Sigmoid colon (tissue), 7 donors: Measurements from ENCODE around the gene SSBP3. TPM values are rescaled to one million over a fixed set of nuclear protein-coding genes. Genes with fewer than 3 reads are reported as not detected.

Experiments
- DNase-seq: peaks from one replicate; pipeline ENCODE4 v3.0.0-alpha.2; 2019
- H3K27ac ChIP-seq, 4 donors: fragments of 200-600 bp; sonication (generic); one replicate each; pipeline ENCODE4 v1.5.1; 2016 to 2019; ENCODE audit warnings: mild to moderate bottlenecking in 1 of 4
- H3K27me3 ChIP-seq, 3 donors: fragments of 200-600 bp; sonication (generic); one replicate each; pipeline ENCODE4 v1.5.1; 2019; ENCODE audit warnings: mild to moderate bottlenecking in 1 of 3
- H3K36me3 ChIP-seq, 4 donors: fragments of 200-600 bp; sonication (generic); one replicate each; pipeline ENCODE4 v1.5.1; 2016 to 2019
- H3K4me1 ChIP-seq, 4 donors: fragments of 200-600 bp; sonication (generic); one replicate each; pipeline ENCODE4 v1.5.1; 2017 to 2019
- H3K4me3 ChIP-seq, 4 donors: fragments of 200-600 bp; sonication (generic); one replicate each; pipeline ENCODE4 v1.5.1; 2017 to 2019; ENCODE audit warnings: mild to moderate bottlenecking in 2 of 4, moderate library complexity in 1 of 4
- H3K9me3 ChIP-seq, 4 donors: fragments of 200-600 bp in 3 of 4; sonication (generic) in 3 of 4; one replicate each; pipeline versions ENCODE4 v1.5.1 to v1.6.1; 2013 to 2019
- EP300 ChIP-seq, 4 donors: sonication (generic); formaldehyde crosslinking; IDR thresholded peaks; one replicate each; pipeline ENCODE4 v1.6.1; 2017; ENCODE audit warnings: antibody characterized with exemption in 4 of 4
- POLR2A ChIP-seq, 2 donors: fragments of 450-650 bp; IDR thresholded peaks; one replicate each; pipeline ENCODE4 v1.6.1; 2016; ENCODE audit warnings: antibody characterized with exemption in 2 of 2, mild to moderate bottlenecking in 2 of 2, moderate library complexity in 2 of 2
- POLR2AphosphoS5 ChIP-seq, 4 donors: sonication (generic); formaldehyde crosslinking; IDR thresholded peaks; one replicate each; pipeline ENCODE4 v1.6.1; 2017; ENCODE audit warnings: antibody characterized with exemption in 4 of 4
- WGBS, 2 donors: extraction: QIAGEN DNeasy Blood & Tissue Kit; methylation state at CpG; one replicate each; pipeline ENCODE4 v1.1.7; 2013; 5-methylcytosine and 5-hydroxymethylcytosine counted together
- intact Hi-C: fragments of 100-400 bp; cut with DNase I; formaldehyde crosslinking; loops from one replicate; pipeline ENCODE4 v1.15.1; 2023
- polyA plus RNA-seq, 3 donors: library from polyadenylated mRNA; stranded (reverse); fragments of 200-250 nt; gene quantifications; one replicate each; pipeline ENCODE4 v1.2.3, GENCODE V29; 2013
- total RNA-seq, 4 donors: library from RNA; depleted of rRNA; stranded (reverse); fragments of >200 nt; gene quantifications; one replicate each; pipeline ENCODE4 v1.1.0, GENCODE V29; 2016
- TF ChIP-seq, protein P1 (sequence below), 4 experiments: fragments of 450-650 bp in 3 of 4; fragments of 200-600 bp in 1 of 4; IDR thresholded peaks; one replicate each; pipeline ENCODE4 v1.5.1; 2016 to 2019; ENCODE audit warnings: antibody characterized with exemption in 4 of 4, mild to moderate bottlenecking in 3 of 4, moderate library complexity in 2 of 4
- donor health status: healthy with polysubstance abuse.
- donor health status: Bipolar disorder and iron deficiency.
- donor health status: healthy.

Gene SSBP3
- total and polyA plus RNA-seq, 7 donors: 27.4 to 62.5 (median 38.5) TPM

GRCh38 chr1:54260810-54261209, 145.4 kb downstream of the SSBP3 start:
- no peak for TF ChIP-seq EP300 (IDR thresholded peaks at IDR 0.05)
- no peak for TF ChIP-seq POLR2AphosphoS5 (IDR thresholded peaks at IDR 0.05)
- H3K27ac ChIP-seq: no peak overlapping the region

DNA sequence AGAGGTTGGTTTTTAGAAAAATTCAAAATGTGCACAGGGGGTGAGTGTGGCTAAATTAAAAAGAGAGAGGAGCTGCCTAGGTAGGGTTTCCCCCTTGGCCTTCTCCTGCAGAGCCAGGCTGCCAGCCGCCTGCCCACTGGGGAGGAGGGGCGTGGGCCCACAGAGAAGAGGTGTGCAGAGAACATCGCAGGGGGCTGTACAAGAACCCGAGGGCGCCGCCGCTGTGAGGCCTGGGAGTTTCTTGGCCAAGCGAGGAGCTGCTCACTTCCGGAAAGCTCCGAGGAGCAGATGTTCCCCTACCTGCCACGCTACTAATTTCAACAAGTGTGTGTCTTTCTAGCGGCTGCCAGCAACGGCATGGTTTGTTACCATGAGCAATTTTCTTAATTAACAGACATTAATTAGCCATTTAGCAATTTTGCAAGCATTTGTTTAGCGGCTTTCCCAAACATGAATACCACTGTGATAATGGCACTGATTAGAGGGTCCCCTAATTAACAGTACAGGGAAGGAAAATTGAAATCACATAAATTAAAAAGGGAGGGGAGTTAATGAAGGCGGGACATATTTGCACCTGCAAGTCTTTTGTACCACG, 146.6 kb downstream of the SSBP3 start:
- Histone ChIP-seq H3K4me3 (no peak overlapping the region), H3K27ac (no peak overlapping the region), H3K27me3 (no peaks in the 10 kb centered on the region), H3K4me1 (peaks cover 0 to 8% (median 0%) of the 10 kb centered on the region in 4 donors), H3K9me3 (no peaks in the 10 kb centered on the region), H3K36me3 (peaks cover 0 to 9% (median 0%) of the 10 kb centered on the region in 4 donors)
- intact Hi-C loops: loop anchor here (5.0 to 10.0 kb wide), 2 partner anchors 93 to 135 kb away; no protein-coding TSS in a partner anchor
- DNase-seq: no peak
- TF ChIP-seq, protein P1, sequence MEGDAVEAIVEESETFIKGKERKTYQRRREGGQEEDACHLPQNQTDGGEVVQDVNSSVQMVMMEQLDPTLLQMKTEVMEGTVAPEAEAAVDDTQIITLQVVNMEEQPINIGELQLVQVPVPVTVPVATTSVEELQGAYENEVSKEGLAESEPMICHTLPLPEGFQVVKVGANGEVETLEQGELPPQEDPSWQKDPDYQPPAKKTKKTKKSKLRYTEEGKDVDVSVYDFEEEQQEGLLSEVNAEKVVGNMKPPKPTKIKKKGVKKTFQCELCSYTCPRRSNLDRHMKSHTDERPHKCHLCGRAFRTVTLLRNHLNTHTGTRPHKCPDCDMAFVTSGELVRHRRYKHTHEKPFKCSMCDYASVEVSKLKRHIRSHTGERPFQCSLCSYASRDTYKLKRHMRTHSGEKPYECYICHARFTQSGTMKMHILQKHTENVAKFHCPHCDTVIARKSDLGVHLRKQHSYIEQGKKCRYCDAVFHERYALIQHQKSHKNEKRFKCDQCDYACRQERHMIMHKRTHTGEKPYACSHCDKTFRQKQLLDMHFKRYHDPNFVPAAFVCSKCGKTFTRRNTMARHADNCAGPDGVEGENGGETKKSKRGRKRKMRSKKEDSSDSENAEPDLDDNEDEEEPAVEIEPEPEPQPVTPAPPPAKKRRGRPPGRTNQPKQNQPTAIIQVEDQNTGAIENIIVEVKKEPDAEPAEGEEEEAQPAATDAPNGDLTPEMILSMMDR (IDR thresholded peaks at IDR 0.05): no peak
- TF ChIP-seq POLR2A (IDR thresholded peaks at IDR 0.05): no peak
- 88 to 91% methylated on average over 16 of the region's 16 CpGs for WGBS, 2 donors

More at GRCh38 chr1:54260810-54261209, 145.4 kb downstream of the SSBP3 start:
- Histone ChIP-seq H3K36me3 (peaks cover 0 to 9% (median 0%) of the 10 kb centered on the region in 4 donors), H3K27me3 (no peaks in the 10 kb centered on the region), H3K9me3 (no peaks in the 10 kb centered on the region), H3K4me3 (no peak overlapping the region), H3K4me1 (peaks cover 0 to 8% (median 0%) of the 10 kb centered on the region in 4 donors)
- no peak for DNase-seq
- intact Hi-C loops: loop anchor here (5.0 to 10.0 kb wide), 2 partner anchors 91 to 136 kb away; no protein-coding TSS in a partner anchor
- 93 to 95% methylated on average over 10 of the region's 10 CpGs for WGBS, 2 donors

- intact Hi-C loops: no loop called here
- 94 to 95% methylated on average over 23 of the region's 23 CpGs for WGBS, 2 donors
- peaks cover 0 to 9% (median 0%) of the 10 kb centered on the region in 4 donors for H3K36me3 ChIP-seq
- TF ChIP-seq POLR2A (IDR thresholded peaks at IDR 0.05): no peak
- TF ChIP-seq, protein P1 (IDR thresholded peaks at IDR 0.05): no peak
- TF ChIP-seq POLR2AphosphoS5 (IDR thresholded peaks at IDR 0.05): no peak
- no peak for TF ChIP-seq EP300 (IDR thresholded peaks at IDR 0.05)
- no peak overlapping the region for H3K27ac ChIP-seq
- H3K27me3 ChIP-seq: no peaks in the 10 kb centered on the region
- peaks cover 0 to 11% (median 0%) of the 10 kb centered on the region in 4 donors for H3K4me1 ChIP-seq
- no peaks in the 10 kb centered on the region for H3K9me3 ChIP-seq
- no peak for DNase-seq
- H3K4me3 ChIP-seq: no peak overlapping the region
These were observed 148.3 kb downstream of the SSBP3 start for GRCh38 chr1:54257876-54258275.

GRCh38 chr1:54257346-54257620, 148.9 kb downstream of the SSBP3 start:
- Histone ChIP-seq H3K27me3 (no peaks in the 10 kb centered on the region), H3K4me1 (peaks cover 0 to 11% (median 0%) of the 10 kb centered on the region in 4 donors), H3K4me3 (no peak overlapping the region), H3K27ac (no peak overlapping the region), H3K9me3 (no peaks in the 10 kb centered on the region), H3K36me3 (peaks cover 0 to 9% (median 0%) of the 10 kb centered on the region in 4 donors)
- WGBS, 2 donors: 31 to 74% methylated on average over 10 of the region's 10 CpGs
- no peak for DNase-seq
- TF ChIP-seq, protein P1 (IDR thresholded peaks at IDR 0.05): no peak
- TF ChIP-seq EP300 (IDR thresholded peaks at IDR 0.05) (no peak), POLR2A (IDR thresholded peaks at IDR 0.05) (no peak), POLR2AphosphoS5 (IDR thresholded peaks at IDR 0.05) (no peak)
- intact Hi-C loops: no loop called here

DNA sequence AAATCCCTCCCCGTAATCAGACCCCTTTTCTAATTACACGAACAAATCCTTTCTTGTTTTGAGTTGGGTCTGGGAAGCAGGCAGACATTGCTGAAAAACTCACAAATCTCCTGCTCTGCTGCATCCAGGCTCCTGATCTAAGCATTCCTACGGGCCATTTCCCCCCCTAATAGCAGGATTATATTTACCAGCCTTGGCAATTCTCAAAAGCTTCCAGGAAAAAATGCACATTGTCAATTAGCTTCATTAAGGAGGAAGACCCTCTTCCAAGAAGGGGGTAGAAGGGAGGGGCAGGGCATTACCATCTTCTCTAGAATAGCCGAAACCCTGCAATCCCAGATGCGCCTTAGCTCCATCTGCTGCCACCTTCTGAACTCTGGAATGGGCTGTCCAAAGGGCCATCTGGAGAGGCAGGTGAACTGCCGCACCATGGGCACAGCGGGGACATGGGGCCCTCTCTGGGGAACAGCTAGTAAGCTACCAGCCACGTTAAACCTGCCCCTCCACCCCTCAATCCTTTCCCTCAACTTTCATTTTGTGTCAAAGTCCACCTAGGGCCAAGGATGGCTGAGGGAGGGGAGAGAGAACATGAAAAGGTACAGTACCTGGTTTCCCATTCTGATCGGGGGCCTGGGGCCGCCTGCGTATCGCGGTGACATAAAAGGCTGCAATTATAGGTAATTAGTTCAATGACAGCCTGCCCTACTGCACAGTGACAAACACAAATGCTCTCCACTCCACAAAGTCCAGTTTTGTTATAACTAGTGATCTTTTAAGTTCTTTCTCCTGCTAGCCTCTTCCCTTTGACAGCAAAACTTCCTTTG, 149.5 kb downstream of the SSBP3 start:
- intact Hi-C loops: no loop called here
- Histone ChIP-seq H3K27me3 (no peaks in the 10 kb centered on the region), H3K9me3 (no peaks in the 10 kb centered on the region), H3K36me3 (peaks cover 0 to 9% (median 0%) of the 10 kb centered on the region in 4 donors), H3K4me3 (no peak overlapping the region), H3K4me1 (peaks cover 0 to 11% (median 0%) of the 10 kb centered on the region in 4 donors), H3K27ac (no peak overlapping the region)
- DNase-seq: no peak
- WGBS, 2 donors: 44 to 73% methylated on average over 13 of the region's 13 CpGs
- no peak for TF ChIP-seq EP300 (IDR thresholded peaks at IDR 0.05)
- TF ChIP-seq, protein P1 (IDR thresholded peaks at IDR 0.05): no peak
- TF ChIP-seq POLR2AphosphoS5 (IDR thresholded peaks at IDR 0.05): no peak
- TF ChIP-seq POLR2A (IDR thresholded peaks at IDR 0.05): no peak
